ENCODE results near the gene HES1.

DNA sequence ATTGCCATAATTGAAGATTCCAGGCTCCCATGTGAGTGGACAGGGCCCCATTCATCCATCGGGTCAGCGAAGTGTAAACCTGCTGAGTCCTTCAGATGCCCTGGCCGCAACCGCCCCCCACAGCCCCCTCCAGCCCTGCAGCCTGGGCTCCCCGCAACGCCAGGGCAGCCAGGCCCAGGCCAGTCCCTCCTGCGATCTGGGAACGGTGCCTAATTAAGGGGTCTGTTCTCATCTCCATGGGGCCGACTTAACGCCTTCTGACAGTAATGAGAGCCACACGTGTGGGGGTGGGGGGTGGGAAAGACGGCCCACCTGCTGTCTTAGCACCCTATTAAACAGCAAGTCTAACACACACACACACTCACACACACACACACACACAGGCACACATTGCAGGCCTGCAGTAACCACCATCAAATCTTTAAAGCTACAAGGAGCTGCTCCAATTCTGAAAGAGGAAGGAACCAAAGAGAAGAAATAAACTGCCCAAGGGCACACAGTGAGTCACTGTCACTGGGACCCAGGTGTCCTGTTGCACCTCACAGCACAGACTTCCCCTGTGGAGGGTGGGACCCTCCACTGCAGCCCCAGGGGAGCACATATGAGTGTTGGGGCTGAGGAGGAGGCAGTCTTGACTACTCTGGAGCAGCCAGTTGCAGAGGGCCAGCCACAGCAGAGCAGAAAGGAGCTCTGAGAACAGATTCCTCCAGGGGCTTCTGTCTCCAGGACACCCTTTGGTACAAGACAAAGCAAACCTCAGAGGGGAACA lies 31.8 kb upstream of the HES1 start:
- TF ChIP-seq, protein P1, sequence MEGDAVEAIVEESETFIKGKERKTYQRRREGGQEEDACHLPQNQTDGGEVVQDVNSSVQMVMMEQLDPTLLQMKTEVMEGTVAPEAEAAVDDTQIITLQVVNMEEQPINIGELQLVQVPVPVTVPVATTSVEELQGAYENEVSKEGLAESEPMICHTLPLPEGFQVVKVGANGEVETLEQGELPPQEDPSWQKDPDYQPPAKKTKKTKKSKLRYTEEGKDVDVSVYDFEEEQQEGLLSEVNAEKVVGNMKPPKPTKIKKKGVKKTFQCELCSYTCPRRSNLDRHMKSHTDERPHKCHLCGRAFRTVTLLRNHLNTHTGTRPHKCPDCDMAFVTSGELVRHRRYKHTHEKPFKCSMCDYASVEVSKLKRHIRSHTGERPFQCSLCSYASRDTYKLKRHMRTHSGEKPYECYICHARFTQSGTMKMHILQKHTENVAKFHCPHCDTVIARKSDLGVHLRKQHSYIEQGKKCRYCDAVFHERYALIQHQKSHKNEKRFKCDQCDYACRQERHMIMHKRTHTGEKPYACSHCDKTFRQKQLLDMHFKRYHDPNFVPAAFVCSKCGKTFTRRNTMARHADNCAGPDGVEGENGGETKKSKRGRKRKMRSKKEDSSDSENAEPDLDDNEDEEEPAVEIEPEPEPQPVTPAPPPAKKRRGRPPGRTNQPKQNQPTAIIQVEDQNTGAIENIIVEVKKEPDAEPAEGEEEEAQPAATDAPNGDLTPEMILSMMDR (IDR thresholded peaks at IDR 0.05) = no peak
- no peak for TF ChIP-seq POLR2A (IDR thresholded peaks at IDR 0.05)
- TF ChIP-seq EP300 (IDR thresholded peaks at IDR 0.05) = no peak

Measured in tibial nerve (tissue), 4 donors.